ENCODE data around the gene RANBP10.
"Not testable (repeated sequence)": the region's sequence is repeated elsewhere in the genome, so short reads cannot be mapped to it uniquely, and the experiment has no call there.

RANBP10 gene

GRCh38 chr16:67775273-67775672, 31.1 kb downstream of the RANBP10 start:
- DNase-seq: no peak

- DNase-seq: no peak
Observed at GRCh38 chr16:67774457-67774853, 31.9 kb downstream of the RANBP10 start.

GRCh38 chr16:67773569-67774456, 32.5 kb downstream of the RANBP10 start:
- DNase-seq: no peak

- DNase-seq: no peak
Observed at GRCh38 chr16:67773099-67773498, 33.3 kb downstream of the RANBP10 start.

GRCh38 chr16:67770346-67770991, 35.9 kb downstream of the RANBP10 start:
- DNase-seq: no peak

- no peak for DNase-seq
Observed at GRCh38 chr16:67767953-67768352, 38.4 kb downstream of the RANBP10 start.

GRCh38 chr16:67766291-67766690, 40.1 kb downstream of the RANBP10 start:
- DNase-seq: no peak

- DNase-seq: no peak
Observed at GRCh38 chr16:67764158-67764667, 42.1 kb downstream of the RANBP10 start.

GRCh38 chr16:67763066-67763465, 43.3 kb downstream of the RANBP10 start:
- DNase-seq: no peak

- no peak for DNase-seq
Observed at GRCh38 chr16:67762385-67762784, 44.0 kb downstream of the RANBP10 start.

GRCh38 chr16:67761924-67762323, 44.4 kb downstream of the RANBP10 start:
- DNase-seq: no peak

GRCh38 chr16:67760956-67761230, 45.5 kb downstream of the RANBP10 start:
- DNase-seq: no peak

GRCh38 chr16:67760206-67760955, 46.0 kb downstream of the RANBP10 start:
- DNase-seq: peak; percentile 70 to 71

- no peak for DNase-seq
Observed at GRCh38 chr16:67758966-67759365, 47.4 kb downstream of the RANBP10 start.

GRCh38 chr16:67758006-67758405, 48.4 kb downstream of the RANBP10 start:
- no peak for DNase-seq

GRCh38 chr16:67752641-67753040, 53.7 kb downstream of the RANBP10 start:
- no peak for DNase-seq

- DNase-seq: not testable (repeated sequence)
Observed at GRCh38 chr16:67751331-67751730, 55.0 kb downstream of the RANBP10 start.

GRCh38 chr16:67750466-67750865, 55.9 kb downstream of the RANBP10 start:
- DNase-seq: no peak

- no peak for DNase-seq
Observed at GRCh38 chr16:67749436-67750078, 56.8 kb downstream of the RANBP10 start.

GRCh38 chr16:67748834-67749233, 57.5 kb downstream of the RANBP10 start:
- DNase-seq: no peak

- DNase-seq: no peak
Observed at GRCh38 chr16:67746846-67747245, 59.5 kb downstream of the RANBP10 start.

- DNase-seq: no peak
Observed at GRCh38 chr16:67741118-67741517, 65.2 kb downstream of the RANBP10 start.

- no peak for DNase-seq
Observed at GRCh38 chr16:67740391-67740790, 66.0 kb downstream of the RANBP10 start.
